Measurements from ENCODE around the gene CABP4. TPM values are rescaled to one million over a fixed set of nuclear protein-coding genes. Genes with fewer than 3 reads are reported as not detected.

CABP4 gene
- total and polyA plus RNA-seq, 9 donors, result 0.29 to 1.2 (median 0.66) TPM

DNA sequence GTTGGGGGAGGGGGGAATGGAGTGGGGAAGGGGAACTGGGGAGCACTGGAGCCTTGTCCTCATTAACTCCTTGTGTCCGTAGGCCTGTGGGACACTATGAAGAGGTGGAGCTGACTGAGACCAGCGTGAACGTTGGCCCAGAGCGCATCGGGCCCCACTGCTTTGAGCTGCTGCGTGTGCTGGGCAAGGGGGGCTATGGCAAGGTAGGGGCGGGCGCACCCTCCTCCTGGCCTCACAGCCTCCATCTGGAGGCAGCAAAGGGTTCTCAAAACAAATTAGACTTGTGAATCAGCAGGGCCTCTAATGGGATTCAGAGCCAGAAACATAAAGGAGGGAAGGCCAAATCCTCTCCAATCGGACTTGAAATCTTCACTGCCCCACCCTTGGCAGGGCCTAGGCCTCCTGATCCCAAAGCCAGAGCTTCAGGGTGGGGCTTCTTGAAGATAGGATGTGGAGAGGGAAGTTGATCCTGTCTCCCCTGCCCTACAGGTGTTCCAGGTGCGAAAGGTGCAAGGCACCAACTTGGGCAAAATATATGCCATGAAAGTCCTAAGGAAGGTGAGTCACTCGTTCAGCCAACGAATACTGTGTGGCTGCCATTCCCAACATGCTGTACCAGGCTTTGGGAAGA, 26.0 kb upstream of the CABP4 start:
- 54% methylated on average over 10 of the region's 12 CpGs for WGBS (ENCODE audit: insufficient coverage)

GRCh38 chr11:67429722-67430121, 25.4 kb upstream of the CABP4 start:
- peaks cover 62% of the 10 kb centered on the region for H3K36me3 ChIP-seq (ENCODE audit: control insufficient read depth, insufficient read depth, low read length)
- no peak overlapping the region for H3K27ac ChIP-seq (ENCODE audit: low read length)

More for the DNA sequence above, 26.0 kb upstream of the CABP4 start:
- Histone ChIP-seq H3K4me3 (ENCODE audit: low read length) (peak overlapping the region; percentile 98), H3K9me3 (replicated peaks; ENCODE audit: control insufficient read depth, low read depth, low read length) (no peaks in the 10 kb centered on the region), H3K36me3 (ENCODE audit: control insufficient read depth, insufficient read depth, low read length) (peaks cover 62% of the 10 kb centered on the region), H3K4me1 (ENCODE audit: control insufficient read depth, insufficient read depth, low read length) (peaks cover 19% of the 10 kb centered on the region), H3K27me3 (ENCODE audit: control insufficient read depth, insufficient read depth, low read length) (no peaks in the 10 kb centered on the region), H3K27ac (ENCODE audit: low read length) (peak overlapping the region; percentile 83)
- DNase-seq, result no peak

DNA sequence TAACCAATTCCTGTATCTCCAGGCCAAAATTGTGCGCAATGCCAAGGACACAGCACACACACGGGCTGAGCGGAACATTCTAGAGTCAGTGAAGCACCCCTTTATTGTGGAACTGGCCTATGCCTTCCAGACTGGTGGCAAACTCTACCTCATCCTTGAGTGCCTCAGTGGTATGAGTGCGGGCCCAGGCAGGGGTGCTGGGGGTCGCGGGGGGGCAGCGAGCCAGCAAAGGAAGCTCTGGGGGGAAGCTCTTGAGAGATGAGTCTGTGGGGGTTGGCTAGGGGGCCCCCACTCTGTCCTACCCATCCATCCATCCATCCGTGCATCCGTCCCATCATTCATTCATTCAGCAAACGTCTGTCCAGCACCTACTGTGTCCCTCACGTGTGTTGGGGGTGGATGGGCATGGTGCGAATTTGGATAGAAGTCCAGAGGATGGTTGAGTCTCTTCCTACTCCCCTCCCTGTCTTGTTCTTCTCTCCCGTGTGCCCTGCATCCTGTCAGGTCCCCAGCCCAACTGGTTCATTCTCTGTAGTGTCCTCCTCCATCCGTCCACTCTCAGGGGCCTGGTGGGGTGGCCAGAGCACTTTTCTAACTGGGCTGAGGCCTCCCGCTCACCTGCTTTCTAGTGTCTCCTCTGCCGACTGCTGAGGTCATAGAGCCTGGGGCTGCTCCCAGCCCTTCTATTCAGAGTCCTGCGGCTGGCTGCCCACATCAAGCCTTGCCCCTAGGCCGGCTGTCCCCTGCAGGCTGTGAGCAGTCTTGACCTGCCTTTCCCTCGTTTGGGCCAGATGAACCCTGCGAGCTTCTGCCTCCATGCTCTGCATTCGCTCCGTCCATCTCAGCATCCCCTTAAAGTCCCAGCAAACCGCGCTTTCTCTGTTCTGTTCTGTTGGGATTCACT, 23.6 kb upstream of the CABP4 start:
- Histone ChIP-seq H3K36me3 (ENCODE audit: control insufficient read depth, insufficient read depth, low read length) (peaks cover 65% of the 10 kb centered on the region), H3K27me3 (ENCODE audit: control insufficient read depth, insufficient read depth, low read length) (no peaks in the 10 kb centered on the region), H3K4me1 (ENCODE audit: control insufficient read depth, insufficient read depth, low read length) (peaks cover 25% of the 10 kb centered on the region), H3K4me3 (ENCODE audit: low read length) (no peak overlapping the region), H3K9me3 (replicated peaks; ENCODE audit: control insufficient read depth, low read depth, low read length) (no peaks in the 10 kb centered on the region), H3K27ac (ENCODE audit: low read length) (no peak overlapping the region)
- DNase-seq, result no peak
- WGBS (ENCODE audit: insufficient coverage), result 93% methylated on average over 17 of the region's 24 CpGs

More at GRCh38 chr11:67429722-67430121, 25.4 kb upstream of the CABP4 start:
- no peaks in the 10 kb centered on the region for H3K27me3 ChIP-seq (ENCODE audit: control insufficient read depth, insufficient read depth, low read length)
- DNase-seq, result no peak
- no peaks in the 10 kb centered on the region for H3K9me3 ChIP-seq (replicated peaks; ENCODE audit: control insufficient read depth, low read depth, low read length)
- 80% methylated on average over 7 of the region's 11 CpGs for WGBS (ENCODE audit: insufficient coverage)
- peaks cover 16% of the 10 kb centered on the region for H3K4me1 ChIP-seq (ENCODE audit: control insufficient read depth, insufficient read depth, low read length)
- no peak overlapping the region for H3K4me3 ChIP-seq (ENCODE audit: low read length)

DNA sequence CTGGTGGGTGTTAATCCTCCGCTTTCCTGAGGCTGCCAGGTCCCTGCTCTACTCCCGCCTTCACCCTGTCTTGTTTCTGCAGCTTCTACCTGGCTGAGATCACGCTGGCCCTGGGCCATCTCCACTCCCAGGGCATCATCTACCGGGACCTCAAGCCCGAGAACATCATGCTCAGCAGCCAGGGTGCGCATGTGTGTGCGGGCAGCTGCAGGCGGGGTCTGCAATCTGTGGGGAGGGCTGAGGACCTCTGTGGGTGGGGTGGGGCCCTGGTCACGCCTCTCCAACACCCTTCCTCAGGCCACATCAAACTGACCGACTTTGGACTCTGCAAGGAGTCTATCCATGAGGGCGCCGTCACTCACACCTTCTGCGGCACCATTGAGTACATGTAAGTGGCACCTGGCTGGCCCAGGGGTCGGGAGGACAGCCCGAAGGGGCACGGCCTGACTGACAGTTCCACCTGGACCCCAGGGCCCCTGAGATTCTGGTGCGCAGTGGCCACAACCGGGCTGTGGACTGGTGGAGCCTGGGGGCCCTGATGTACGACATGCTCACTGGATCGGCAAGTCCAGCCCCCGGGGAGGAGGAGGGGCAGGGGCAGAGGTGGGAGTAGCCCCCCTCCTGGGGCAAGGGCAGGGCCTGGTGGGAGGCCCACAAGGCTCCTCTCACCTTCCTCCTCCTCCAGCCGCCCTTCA, 22.4 kb upstream of the CABP4 start:
- Histone ChIP-seq H3K9me3 (replicated peaks; ENCODE audit: control insufficient read depth, low read depth, low read length) (no peaks in the 10 kb centered on the region), H3K27me3 (ENCODE audit: control insufficient read depth, insufficient read depth, low read length) (no peaks in the 10 kb centered on the region), H3K4me3 (ENCODE audit: low read length) (no peak overlapping the region), H3K27ac (ENCODE audit: low read length) (no peak overlapping the region), H3K4me1 (ENCODE audit: control insufficient read depth, insufficient read depth, low read length) (peaks cover 24% of the 10 kb centered on the region), H3K36me3 (ENCODE audit: control insufficient read depth, insufficient read depth, low read length) (peaks cover 67% of the 10 kb centered on the region)
- DNase-seq, result no peak
- WGBS (ENCODE audit: insufficient coverage), result 84% methylated on average over 14 of the region's 22 CpGs

GRCh38 chr11:67433536-67434394, 21.4 kb upstream of the CABP4 start:
- Histone ChIP-seq H3K27me3 (ENCODE audit: control insufficient read depth, insufficient read depth, low read length) (no peaks in the 10 kb centered on the region), H3K4me3 (ENCODE audit: low read length) (no peak overlapping the region), H3K4me1 (ENCODE audit: control insufficient read depth, insufficient read depth, low read length) (peaks cover 21% of the 10 kb centered on the region), H3K9me3 (replicated peaks; ENCODE audit: control insufficient read depth, low read depth, low read length) (no peaks in the 10 kb centered on the region), H3K36me3 (ENCODE audit: control insufficient read depth, insufficient read depth, low read length) (peaks cover 72% of the 10 kb centered on the region), H3K27ac (ENCODE audit: low read length) (no peak overlapping the region)
- 86% methylated on average over 15 of the region's 22 CpGs for WGBS (ENCODE audit: insufficient coverage)
- no peak for DNase-seq

GRCh38 chr11:67434395-67434881, 20.7 kb upstream of the CABP4 start:
- WGBS (ENCODE audit: insufficient coverage), result 76% methylated on average over 13 of the region's 23 CpGs
- Histone ChIP-seq H3K27me3 (ENCODE audit: control insufficient read depth, insufficient read depth, low read length) (no peaks in the 10 kb centered on the region), H3K4me3 (ENCODE audit: low read length) (no peak overlapping the region), H3K27ac (ENCODE audit: low read length) (no peak overlapping the region), H3K9me3 (replicated peaks; ENCODE audit: control insufficient read depth, low read depth, low read length) (no peaks in the 10 kb centered on the region), H3K4me1 (ENCODE audit: control insufficient read depth, insufficient read depth, low read length) (peaks cover 21% of the 10 kb centered on the region), H3K36me3 (ENCODE audit: control insufficient read depth, insufficient read depth, low read length) (peaks cover 75% of the 10 kb centered on the region)
- DNase-seq, result no peak

DNA sequence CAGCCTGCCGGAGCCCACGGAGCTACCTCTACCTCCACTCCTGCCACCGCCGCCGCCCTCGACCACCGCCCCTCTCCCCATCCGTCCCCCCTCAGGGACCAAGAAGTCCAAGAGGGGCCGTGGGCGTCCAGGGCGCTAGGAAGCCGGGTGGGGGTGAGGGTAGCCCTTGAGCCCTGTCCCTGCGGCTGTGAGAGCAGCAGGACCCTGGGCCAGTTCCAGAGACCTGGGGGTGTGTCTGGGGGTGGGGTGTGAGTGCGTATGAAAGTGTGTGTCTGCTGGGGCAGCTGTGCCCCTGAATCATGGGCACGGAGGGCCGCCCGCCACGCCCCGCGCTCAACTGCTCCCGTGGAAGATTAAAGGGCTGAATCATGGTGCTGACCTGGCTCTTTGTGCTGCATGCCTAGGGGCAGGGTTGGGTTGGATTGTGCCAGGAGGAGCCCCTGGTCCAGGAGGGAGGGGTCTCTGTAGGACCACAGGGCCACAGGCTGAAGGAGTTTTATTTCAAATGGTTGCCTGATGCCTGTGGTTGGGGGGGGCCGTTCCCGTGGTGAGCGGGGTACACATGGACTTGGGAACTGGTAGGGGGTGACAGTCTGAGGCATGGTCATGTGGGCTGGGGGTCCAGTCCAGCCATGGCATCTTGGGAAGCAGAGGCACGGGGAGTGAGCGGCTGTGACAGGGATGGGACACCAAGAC, 20.0 kb upstream of the CABP4 start:
- H3K27ac ChIP-seq (ENCODE audit: low read length), result no peak overlapping the region

GRCh38 chr11:67435727-67436458, 19.3 kb upstream of the CABP4 start:
- Histone ChIP-seq H3K4me1 (ENCODE audit: control insufficient read depth, insufficient read depth, low read length) (peaks cover 23% of the 10 kb centered on the region), H3K27me3 (ENCODE audit: control insufficient read depth, insufficient read depth, low read length) (no peaks in the 10 kb centered on the region), H3K36me3 (ENCODE audit: control insufficient read depth, insufficient read depth, low read length) (peaks cover 77% of the 10 kb centered on the region), H3K27ac (ENCODE audit: low read length) (peak overlapping the region; percentile 20), H3K4me3 (ENCODE audit: low read length) (no peak overlapping the region), H3K9me3 (replicated peaks; ENCODE audit: control insufficient read depth, low read depth, low read length) (no peaks in the 10 kb centered on the region)
- no peak for DNase-seq
- 86% methylated on average over 38 of the region's 38 CpGs for WGBS (ENCODE audit: insufficient coverage)

More for the DNA sequence above, 20.0 kb upstream of the CABP4 start:
- Histone ChIP-seq H3K36me3 (ENCODE audit: control insufficient read depth, insufficient read depth, low read length) (peaks cover 76% of the 10 kb centered on the region), H3K27me3 (ENCODE audit: control insufficient read depth, insufficient read depth, low read length) (no peaks in the 10 kb centered on the region), H3K9me3 (replicated peaks; ENCODE audit: control insufficient read depth, low read depth, low read length) (no peaks in the 10 kb centered on the region), H3K4me1 (ENCODE audit: control insufficient read depth, insufficient read depth, low read length) (peaks cover 23% of the 10 kb centered on the region), H3K4me3 (ENCODE audit: low read length) (no peak overlapping the region)
- 91% methylated on average over 11 of the region's 26 CpGs for WGBS (ENCODE audit: insufficient coverage)
- DNase-seq, result no peak

Data from muscle of leg (tissue), 11 donors.